PFSK-1 (cell line): ENCODE measurements around the gene ST3GAL5.

Source experiments
- FOXP2 ChIP-seq: optimal IDR thresholded peaks from 2 replicates; pipeline ENCODE3; 2011; ENCODE audit warnings: borderline replicate concordance, control low read depth, inconsistent platforms; ENCODE audit not compliant: insufficient read depth; ENCODE audit errors: extremely low read length, extremely low read depth
- POLR2AphosphoS5 ChIP-seq: IDR thresholded peaks from 2 replicates; pipeline ENCODE4 v1.6.1; 2012; ENCODE audit warnings: low read depth, mild to moderate bottlenecking, control low read depth, low read length, moderate library complexity
- REST ChIP-seq, 2 experiments: IDR thresholded peaks; 2 replicates each; pipeline versions ENCODE4 v1.6.1 to v1.8.0; 2011 to 2012; ENCODE audit warnings: low read depth in 2 of 2, low read length in 2 of 2, control low read depth in 1 of 2, inconsistent platforms in 1 of 2, mild to moderate bottlenecking in 1 of 2, moderate library complexity in 1 of 2; ENCODE audit not compliant: insufficient read depth in 1 of 2
- SIN3A ChIP-seq: IDR thresholded peaks from 2 replicates; pipeline ENCODE4 v1.6.1; 2012; ENCODE audit warnings: mild to moderate bottlenecking, low read length, moderate library complexity, borderline replicate concordance; ENCODE audit not compliant: insufficient read depth
- TAF1 ChIP-seq: IDR thresholded peaks from 2 replicates; pipeline ENCODE4 v1.6.1; 2012; ENCODE audit warnings: low read length, control low read depth, borderline replicate concordance; ENCODE audit not compliant: insufficient read depth

The ST3GAL5 gene

DNA sequence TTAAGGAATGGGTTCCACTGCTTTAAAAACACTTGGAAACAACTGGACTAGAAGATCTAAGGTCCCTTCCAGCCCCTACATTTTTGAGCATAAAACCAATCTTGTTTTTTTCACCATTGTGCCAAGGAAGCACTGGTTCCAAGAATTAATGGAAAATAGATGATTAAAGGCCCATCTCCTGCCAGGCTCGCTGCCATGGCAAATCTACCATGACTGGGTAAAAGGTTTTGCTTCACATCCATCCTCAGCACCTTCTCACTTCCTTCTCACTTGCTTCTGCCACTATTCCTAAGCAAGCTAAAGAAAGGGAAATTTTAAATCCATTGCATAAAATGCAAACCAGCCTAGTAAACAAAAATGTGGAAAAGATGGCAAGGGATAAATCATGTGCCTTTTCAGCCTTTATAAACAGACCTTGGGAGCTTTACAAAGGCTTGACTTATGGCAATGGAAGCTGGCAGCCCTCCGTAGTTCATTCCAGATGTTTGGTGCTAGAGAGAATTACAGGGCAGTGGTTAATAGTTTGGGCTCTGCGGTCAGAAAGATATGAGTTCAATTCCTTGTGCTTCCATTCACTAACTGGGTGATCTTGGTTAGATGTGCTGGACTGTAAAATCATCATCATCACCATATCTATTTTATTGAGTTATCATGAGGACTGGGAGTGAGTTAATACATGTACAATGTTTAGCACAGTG lies 27.0 kb upstream of the ST3GAL5 start:
- TF ChIP-seq FOXP2 (no peak), SIN3A (no peak), REST (IDR thresholded peaks at IDR 0.05; ENCODE audit: insufficient read depth in 1 of 2, low read depth in 2 of 2, low read length in 2 of 2) (no peak), POLR2AphosphoS5 (no peak), TAF1 (no peak)

GRCh38 chr2:85914922-85915321 lies 26.1 kb upstream of the ST3GAL5 start:
- no peak for TF ChIP-seq TAF1
- TF ChIP-seq SIN3A = no peak
- TF ChIP-seq FOXP2 = no peak
- no peak for TF ChIP-seq REST (IDR thresholded peaks at IDR 0.05; ENCODE audit: insufficient read depth in 1 of 2, low read depth in 2 of 2, low read length in 2 of 2)
- no peak for TF ChIP-seq POLR2AphosphoS5

- TF ChIP-seq REST (IDR thresholded peaks at IDR 0.05; ENCODE audit: insufficient read depth in 1 of 2, low read depth in 2 of 2, low read length in 2 of 2) (no peak), TAF1 (no peak), FOXP2 (no peak)
Measured at GRCh38 chr2:85913884-85914881, 25.4 kb upstream of the ST3GAL5 start.

- TF ChIP-seq SIN3A = no peak
- no peak for TF ChIP-seq TAF1
- TF ChIP-seq FOXP2 = no peak
Measured at GRCh38 chr2:85911814-85912692, 23.3 kb upstream of the ST3GAL5 start.

DNA sequence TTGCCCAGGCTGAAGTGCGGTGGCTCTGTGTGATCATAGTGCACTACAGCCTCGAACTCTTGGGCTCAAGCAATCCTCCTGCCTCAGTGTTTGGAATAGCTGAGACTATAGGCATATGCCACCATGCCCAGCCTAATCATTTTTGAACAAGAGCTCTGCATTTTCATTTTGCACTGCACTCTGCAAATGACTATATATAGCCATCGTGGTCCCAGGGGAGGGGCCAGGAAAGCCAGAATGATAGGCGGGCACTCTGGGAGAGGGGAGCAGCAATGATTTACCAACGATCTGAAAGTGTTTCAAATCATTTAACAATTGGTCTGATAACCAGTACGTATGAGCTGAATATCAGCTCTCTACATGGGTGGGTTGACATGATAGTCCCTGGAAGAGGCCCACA lies 22.3 kb upstream of the ST3GAL5 start:
- TF ChIP-seq REST (IDR thresholded peaks at IDR 0.05; ENCODE audit: insufficient read depth in 1 of 2, low read depth in 2 of 2, low read length in 2 of 2) (no peak), SIN3A (no peak), TAF1 (no peak), FOXP2 (no peak), POLR2AphosphoS5 (no peak)
